HCT116 (cell line): ENCODE measurements around the gene HHLA2. TPM values are rescaled to one million over a fixed set of nuclear protein-coding genes. Genes with fewer than 3 reads are reported as not detected.

Source experiments
- ATAC-seq: fragments of 200-7000 bp; cut with Tn5 transposase; 2 replicates; pipeline ENCODE4 v1.9.1; 2020; ENCODE audit warnings: mild to moderate bottlenecking, moderate library complexity
- BruUV-seq: library from RNA; stranded (reverse); fragments of 400-500 nt; replicated peaks from 2 replicates; lab custom pipeline; 2021; lab: Mats Ljungman, UMichigan
- CTCF ChIA-PET: fragments of 300-600 bp; sonication (Branson Sonifier 250); formaldehyde crosslinking; loops from one replicate; lab custom pipeline; 2021; ENCODE audit warnings: antibody characterized with exemption; lab: Charles Lee
- POLR2A ChIA-PET: fragments of 300-600, 350-600 bp; sonication (Branson Sonifier 250); formaldehyde crosslinking; loops from one replicate; lab custom pipeline; 2021; ENCODE audit warnings: antibody characterized with exemption; lab: Charles Lee
- RAD21 ChIA-PET, 2 experiments: fragments of 300-600 bp; sonication (Branson Sonifier 250); formaldehyde crosslinking; loops; one replicate each; lab custom pipeline; 2023; ENCODE audit warnings: low total read pairs in 2 of 2; ENCODE audit not compliant: uncharacterized antibody in 2 of 2, unreplicated experiment in 2 of 2, low non-redundant PET in 1 of 2; lab: Charles Lee
- DNase-seq: peaks from one replicate; pipeline ENCODE4 v3.0.0-alpha.2; 2010; ENCODE audit warnings: low read depth, low spot score
- H2AFZ ChIP-seq: fragments of 200-600 bp; shearing (Covaris generic), sonication (generic); 2 replicates; pipeline ENCODE4 v1.6.1; 2017; ENCODE audit warnings: low read depth, mixed run types, mixed read lengths, antibody characterized with exemption, low read length; ENCODE audit not compliant: poor library complexity, severe bottlenecking
- H3K27ac ChIP-seq: 2 replicates; pipeline ENCODE4 v1.5.1; 2012; ENCODE audit warnings: low read depth, low read length
- H3K27me3 ChIP-seq: fragments of 200-600 bp; sonication (generic); 2 replicates; pipeline ENCODE4 v1.6.1; 2016; ENCODE audit warnings: mixed run types, low read length, mixed read lengths; ENCODE audit not compliant: insufficient read depth
- H3K36me3 ChIP-seq, 2 experiments: fragments of 200-500 bp in 1 of 2; fragments of 200-600 bp in 1 of 2; sonication (Bioruptor generic) in 1 of 2; sonication (generic) in 1 of 2; 2 replicates each; pipeline versions ENCODE4 v1.5.1 to v1.6.1; 2014 to 2016; ENCODE audit warnings: low read length in 2 of 2, inconsistent platforms in 1 of 2, mixed read lengths in 1 of 2, mixed run types in 1 of 2; ENCODE audit not compliant: insufficient read depth in 2 of 2, control insufficient read depth in 1 of 2
- H3K4me1 ChIP-seq, 2 experiments: fragments of 200-600 bp in 1 of 2; sonication (generic) in 1 of 2; 2 replicates each; pipeline versions ENCODE4 v1.5.1 to v1.6.1; 2012 to 2017; ENCODE audit warnings: low read length in 2 of 2, inconsistent platforms in 1 of 2, mild to moderate bottlenecking in 1 of 2, mixed read lengths in 1 of 2, mixed run types in 1 of 2, moderate library complexity in 1 of 2; ENCODE audit not compliant: insufficient read depth in 2 of 2, control insufficient read depth in 1 of 2
- H3K4me2 ChIP-seq: fragments of 200-600 bp; sonication (generic); 2 replicates; pipeline ENCODE4 v1.6.1; 2017; ENCODE audit warnings: mixed run types, low read length, mixed read lengths
- H3K4me3 ChIP-seq, 2 experiments: fragments of 200-600 bp in 1 of 2; sonication (generic) in 1 of 2; replicated peaks in 1 of 2; 2 replicates each; pipeline ENCODE4 v1.5.1; 2011 to 2016; ENCODE audit warnings: low read length in 2 of 2, control low read depth in 1 of 2, low read depth in 1 of 2, mild to moderate bottlenecking in 1 of 2, mixed read lengths in 1 of 2, mixed run types in 1 of 2
- H3K79me2 ChIP-seq: fragments of 200-600 bp; sonication (generic); 2 replicates; pipeline ENCODE4 v1.6.1; 2017; ENCODE audit warnings: mild to moderate bottlenecking, mixed run types, low read length, moderate library complexity, mixed read lengths; ENCODE audit not compliant: insufficient read depth
- H3K9ac ChIP-seq: fragments of 200-600 bp; sonication (generic); 2 replicates; pipeline ENCODE4 v1.6.1; 2016; ENCODE audit warnings: low read length, mixed read lengths
- H3K9me2 ChIP-seq: fragments of 200-600 bp; sonication (generic), shearing (Covaris generic); 2 replicates; pipeline ENCODE4 v1.6.1; 2017; ENCODE audit warnings: mixed run types, mild to moderate bottlenecking, moderate library complexity; ENCODE audit not compliant: insufficient read depth
- H3K9me3 ChIP-seq, 2 experiments: fragments of 200-500 bp in 1 of 2; fragments of 200-600 bp in 1 of 2; sonication (Bioruptor generic) in 1 of 2; sonication (generic) in 1 of 2; 2 replicates each; pipeline ENCODE4 v1.6.1; 2014 to 2017; ENCODE audit warnings: low read length in 2 of 2, mixed read lengths in 2 of 2, inconsistent platforms in 1 of 2, low read depth in 1 of 2, mild to moderate bottlenecking in 1 of 2, mixed run types in 1 of 2, moderate library complexity in 1 of 2; ENCODE audit not compliant: control insufficient read depth in 1 of 2, insufficient read depth in 1 of 2
- H4K20me1 ChIP-seq: fragments of 200-600 bp; sonication (generic), shearing (Covaris generic); 2 replicates; pipeline ENCODE4 v1.6.1; 2017; ENCODE audit warnings: mixed run types, mild to moderate bottlenecking, moderate library complexity; ENCODE audit not compliant: insufficient read depth
- ATF3 ChIP-seq: IDR thresholded peaks from 2 replicates; pipeline ENCODE4 v1.6.1; 2012
- CTCF ChIP-seq, 3 experiments: fragments of 200-600 bp in 1 of 3; sonication (generic) in 1 of 3; IDR thresholded peaks in 2 of 3; conservative IDR thresholded peaks in 1 of 3; 2 replicates each; pipeline ENCODE4 v1.5.1; 2012 to 2017; ENCODE audit warnings: low read depth in 2 of 3, low read length in 2 of 3, antibody characterized with exemption in 1 of 3, borderline replicate concordance in 1 of 3, control low read depth in 1 of 3, mild to moderate bottlenecking in 1 of 3, mixed read lengths in 1 of 3, mixed run types in 1 of 3, moderate library complexity in 1 of 3; ENCODE audit not compliant: insufficient read depth in 1 of 3
- EGR1 ChIP-seq: IDR thresholded peaks from 2 replicates; pipeline ENCODE4 v1.6.1; 2012; ENCODE audit warnings: low read depth
- MAX ChIP-seq: IDR thresholded peaks from 2 replicates; pipeline ENCODE4 v1.6.1; 2012
- RAD21 ChIP-seq: IDR thresholded peaks from 2 replicates; pipeline ENCODE4 v1.6.1; 2012; ENCODE audit warnings: low read depth, mild to moderate bottlenecking
- TCF7L2 ChIP-seq: IDR thresholded peaks from 2 replicates; pipeline ENCODE4 v1.7.0; 2011; ENCODE audit warnings: borderline replicate concordance, inconsistent platforms; ENCODE audit not compliant: insufficient read depth, insufficient read length; ENCODE audit errors: extremely low read depth
- intact Hi-C: fragments of 100-400 bp; cut with micrococcal nuclease; formaldehyde crosslinking; loops from 2 replicates; pipeline ENCODE4 v1.10.0; 2022
- total RNA-seq: library from RNA; stranded (reverse); gene quantifications from one replicate; pipeline ENCODE4 v1.2.1, GENCODE V29; 2021; ENCODE audit not compliant: unreplicated experiment

Gene HHLA2
- total RNA-seq, 1 experiment from 2014 or later, result not detected

- POLR2A ChIA-PET, result no interaction called here
- no peak overlapping the region for H3K27ac ChIP-seq
- CTCF ChIA-PET, result no interaction called here
- no peaks in the 10 kb centered on the region for H3K36me3 ChIP-seq
- no peaks in the 10 kb centered on the region for H4K20me1 ChIP-seq
- H3K4me3 ChIP-seq, result no peak overlapping the region
- ATAC-seq (peak; percentile 99), DNase-seq (peak; percentile 52)
- intact Hi-C loops, result loop anchor here (1.0 to 5.0 kb wide), 4 partner anchors 253 to 1169 kb away; no protein-coding TSS in a partner anchor
- H2AFZ ChIP-seq, result peak overlapping the region; percentile 84
- RAD21 ChIA-PET, result no interaction called here
- 0 out of 2 replicates have a peak, but pooled peaks have one; percentile 23 for TF ChIP-seq MAX
- TF ChIP-seq EGR1, result no peak
- peak; percentile 50 to 79 (median 74); a peak in 5 of 6 replicates for TF ChIP-seq CTCF (IDR thresholded peaks at IDR 0.05 in 2 of 3, conservative IDR thresholded peaks at IDR 0.05 in 1 of 3; ENCODE audit: borderline replicate concordance in 1 of 3, insufficient read depth in 1 of 3, low read depth in 2 of 3, low read length in 2 of 3)
- TF ChIP-seq TCF7L2, result no peak
- TF ChIP-seq RAD21, result peak; percentile 78
- TF ChIP-seq ATF3, result no peak
- H3K9me2 ChIP-seq, result no peaks in the 10 kb centered on the region
- no peaks in the 10 kb centered on the region for H3K9me3 ChIP-seq
- H3K27me3 ChIP-seq, result no peaks in the 10 kb centered on the region
- H3K79me2 ChIP-seq, result no peaks in the 10 kb centered on the region
- no peaks in the 10 kb centered on the region for H3K4me1 ChIP-seq
- no peak overlapping the region for H3K9ac ChIP-seq
- H3K4me2 ChIP-seq, result no peak overlapping the region
- BruUV-seq, result no TSS peak
These were observed 110.4 kb downstream of the HHLA2 start for GRCh38 chr3:108406661-108407206.
